Activated effector memory CD4-positive, alpha-beta T cell treated with Interleukin-2 at 50 U/mL for 16 hours (primary cell): ENCODE results near the gene VWA8.

ENCODE experiments used
- DNase-seq: peaks from one replicate; pipeline ENCODE4 v3.0.0-alpha.2; 2020

Gene VWA8

GRCh38 chr13:41722684-41723535 is 238.0 kb downstream of the VWA8 start:
- no peak for DNase-seq

GRCh38 chr13:41720839-41721561 is 239.9 kb downstream of the VWA8 start:
- no peak for DNase-seq

- DNase-seq: no peak
Observed at GRCh38 chr13:41716236-41716635, 244.7 kb downstream of the VWA8 start.

- DNase-seq: no peak
Observed at GRCh38 chr13:41713405-41713804, 247.5 kb downstream of the VWA8 start.

- DNase-seq: no peak
Observed at GRCh38 chr13:41710771-41711170, 250.1 kb downstream of the VWA8 start.

- no peak for DNase-seq
Observed at GRCh38 chr13:41709511-41709910, 251.4 kb downstream of the VWA8 start.

GRCh38 chr13:41708713-41709112 is 252.2 kb downstream of the VWA8 start:
- DNase-seq: no peak

GRCh38 chr13:41707194-41707821 is 253.6 kb downstream of the VWA8 start:
- DNase-seq: no peak

GRCh38 chr13:41706152-41706551 is 254.8 kb downstream of the VWA8 start:
- no peak for DNase-seq

- DNase-seq: no peak
Observed at GRCh38 chr13:41702540-41702939, 258.4 kb downstream of the VWA8 start.

GRCh38 chr13:41701676-41702075 is 259.2 kb downstream of the VWA8 start:
- no peak for DNase-seq

GRCh38 chr13:41700790-41701310 is 260.1 kb downstream of the VWA8 start:
- no peak for DNase-seq

- DNase-seq: no peak
Observed at GRCh38 chr13:41699759-41700158, 261.1 kb downstream of the VWA8 start.

- no peak for DNase-seq
Observed at GRCh38 chr13:41697578-41697977, 263.3 kb downstream of the VWA8 start.

- DNase-seq: no peak
Observed at GRCh38 chr13:41696163-41697003, 264.5 kb downstream of the VWA8 start.

- DNase-seq: no peak
Observed at GRCh38 chr13:41694545-41695301, 266.2 kb downstream of the VWA8 start.

GRCh38 chr13:41693434-41693833 is 267.5 kb downstream of the VWA8 start:
- no peak for DNase-seq

GRCh38 chr13:41691274-41691673 is 269.6 kb downstream of the VWA8 start:
- no peak for DNase-seq

GRCh38 chr13:41682766-41683165 is 278.1 kb downstream of the VWA8 start:
- no peak for DNase-seq

GRCh38 chr13:41682001-41682400 is 278.9 kb downstream of the VWA8 start:
- no peak for DNase-seq

- no peak for DNase-seq
Observed at GRCh38 chr13:41681587-41681986, 279.3 kb downstream of the VWA8 start.

GRCh38 chr13:41680900-41681299 is 280.0 kb downstream of the VWA8 start:
- no peak for DNase-seq
